ENCODE measurements around the gene REPS1. TPM values are rescaled to one million over a fixed set of nuclear protein-coding genes. Genes with fewer than 3 reads are reported as not detected.
"Not testable (repeated sequence)": the region's sequence is repeated elsewhere in the genome, so short reads cannot be mapped to it uniquely, and the experiment has no call there.

REPS1 gene
- total RNA-seq, 1 donor from 2014 or later = 58.8 TPM

- H3K9me3 Mint-ChIP-seq = peaks cover 5% of the 10 kb centered on the region
- POLR2A ChIA-PET = no interaction called here
- intact Hi-C loops (cut with micrococcal nuclease) = no loop called here
- H3K36me3 Mint-ChIP-seq (ENCODE audit: low read depth) = no peaks in the 10 kb centered on the region
- peaks cover 13% of the 10 kb centered on the region for H3K4me1 Mint-ChIP-seq
- CTCF ChIA-PET = no interaction called here
- no peak overlapping the region for H3K4me3 Mint-ChIP-seq
- no peaks in the 10 kb centered on the region for H3K27me3 Mint-ChIP-seq
- no peak for ATAC-seq (ENCODE audit: low read depth)
- no peak for DNase-seq
- H3K27ac Mint-ChIP-seq = no peak overlapping the region
- TF ChIP-seq, protein P1, sequence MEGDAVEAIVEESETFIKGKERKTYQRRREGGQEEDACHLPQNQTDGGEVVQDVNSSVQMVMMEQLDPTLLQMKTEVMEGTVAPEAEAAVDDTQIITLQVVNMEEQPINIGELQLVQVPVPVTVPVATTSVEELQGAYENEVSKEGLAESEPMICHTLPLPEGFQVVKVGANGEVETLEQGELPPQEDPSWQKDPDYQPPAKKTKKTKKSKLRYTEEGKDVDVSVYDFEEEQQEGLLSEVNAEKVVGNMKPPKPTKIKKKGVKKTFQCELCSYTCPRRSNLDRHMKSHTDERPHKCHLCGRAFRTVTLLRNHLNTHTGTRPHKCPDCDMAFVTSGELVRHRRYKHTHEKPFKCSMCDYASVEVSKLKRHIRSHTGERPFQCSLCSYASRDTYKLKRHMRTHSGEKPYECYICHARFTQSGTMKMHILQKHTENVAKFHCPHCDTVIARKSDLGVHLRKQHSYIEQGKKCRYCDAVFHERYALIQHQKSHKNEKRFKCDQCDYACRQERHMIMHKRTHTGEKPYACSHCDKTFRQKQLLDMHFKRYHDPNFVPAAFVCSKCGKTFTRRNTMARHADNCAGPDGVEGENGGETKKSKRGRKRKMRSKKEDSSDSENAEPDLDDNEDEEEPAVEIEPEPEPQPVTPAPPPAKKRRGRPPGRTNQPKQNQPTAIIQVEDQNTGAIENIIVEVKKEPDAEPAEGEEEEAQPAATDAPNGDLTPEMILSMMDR (IDR thresholded peaks at IDR 0.05) = no peak
These were observed 18.4 kb upstream of the REPS1 start for GRCh38 chr6:139006477-139006876.

- Mint-ChIP-seq H3K9me3 (peaks cover 5% of the 10 kb centered on the region), H3K4me1 (peaks cover 13% of the 10 kb centered on the region), H3K36me3 (ENCODE audit: low read depth) (no peaks in the 10 kb centered on the region), H3K4me3 (no peak overlapping the region), H3K27me3 (no peaks in the 10 kb centered on the region), H3K27ac (no peak overlapping the region)
- ChIA-PET POLR2A (no interaction called here), CTCF (no interaction called here)
- ATAC-seq (ENCODE audit: low read depth) (no peak), DNase-seq (no peak)
- TF ChIP-seq, protein P1 (IDR thresholded peaks at IDR 0.05) = no peak
- intact Hi-C loops (cut with micrococcal nuclease) = no loop called here
These were observed 15.7 kb upstream of the REPS1 start for GRCh38 chr6:139003751-139004150.

DNA sequence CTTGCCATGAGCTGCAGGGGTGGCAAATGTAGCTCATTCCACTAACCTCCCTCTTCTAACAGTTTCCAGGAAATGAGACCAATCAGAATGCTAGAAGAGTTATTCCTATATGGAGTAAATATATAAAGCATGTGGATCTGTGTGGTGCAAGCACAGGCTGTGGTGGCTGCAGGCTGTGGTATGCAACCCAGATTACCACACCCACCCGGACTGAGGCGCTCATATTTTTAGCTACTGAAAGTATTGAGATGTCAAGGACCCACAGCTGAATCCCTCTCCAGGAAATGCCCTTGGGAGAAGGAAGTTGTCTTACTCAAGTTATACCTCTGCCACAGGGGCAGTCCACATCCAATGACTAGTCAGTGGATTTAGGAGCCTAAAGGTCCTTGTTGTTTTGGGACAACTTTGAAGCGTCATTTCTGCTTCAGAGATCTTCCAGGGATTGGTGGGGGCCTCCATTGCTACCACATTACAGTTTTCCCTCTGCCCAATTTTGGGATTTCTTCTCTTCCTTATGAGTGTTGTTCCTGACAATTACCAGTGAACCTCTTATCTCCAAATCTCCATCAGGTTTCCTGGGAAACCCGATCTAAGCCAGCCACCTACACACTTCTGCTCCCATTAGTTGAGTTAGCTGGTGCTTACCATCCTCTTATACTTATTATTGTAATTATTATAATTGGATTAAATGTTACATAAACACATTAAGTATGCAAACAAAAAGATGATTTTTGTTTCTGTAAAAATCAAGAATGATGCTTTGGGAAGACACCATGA is 12.1 kb upstream of the REPS1 start:
- DNase-seq = no peak
- intact Hi-C loops (cut with micrococcal nuclease) = no loop called here
- ATAC-seq (ENCODE audit: low read depth) = no peak
- Mint-ChIP-seq H3K27ac (no peak overlapping the region), H3K9me3 (no peaks in the 10 kb centered on the region), H3K27me3 (no peaks in the 10 kb centered on the region), H3K4me3 (no peak overlapping the region), H3K4me1 (no peaks in the 10 kb centered on the region), H3K36me3 (ENCODE audit: low read depth) (no peaks in the 10 kb centered on the region)
- TF ChIP-seq, protein P1 (IDR thresholded peaks at IDR 0.05) = no peak
- CTCF ChIA-PET = no interaction called here
- POLR2A ChIA-PET = no interaction called here

GRCh38 chr6:138997136-138997535 is 9.1 kb upstream of the REPS1 start:
- Mint-ChIP-seq H3K4me1 (peaks cover 2% of the 10 kb centered on the region), H3K9me3 (peaks cover 3% of the 10 kb centered on the region), H3K4me3 (no peak overlapping the region), H3K27me3 (no peaks in the 10 kb centered on the region), H3K27ac (no peak overlapping the region), H3K36me3 (ENCODE audit: low read depth) (no peaks in the 10 kb centered on the region)
- intact Hi-C loops (cut with micrococcal nuclease) = no loop called here
- ChIA-PET CTCF (no interaction called here), POLR2A (no interaction called here)
- DNase-seq (no peak), ATAC-seq (ENCODE audit: low read depth) (no peak)
- TF ChIP-seq, protein P1 (IDR thresholded peaks at IDR 0.05) = no peak

- ChIA-PET CTCF (no interaction called here), POLR2A (no interaction called here)
- H3K9me3 Mint-ChIP-seq = peaks cover 3% of the 10 kb centered on the region
- H3K36me3 Mint-ChIP-seq (ENCODE audit: low read depth) = no peaks in the 10 kb centered on the region
- TF ChIP-seq, protein P1 (IDR thresholded peaks at IDR 0.05) = no peak
- ATAC-seq (ENCODE audit: low read depth) = no peak
- H3K27ac Mint-ChIP-seq = no peak overlapping the region
- peaks cover 2% of the 10 kb centered on the region for H3K4me1 Mint-ChIP-seq
- intact Hi-C loops (cut with micrococcal nuclease) = no loop called here
- H3K4me3 Mint-ChIP-seq = no peak overlapping the region
- H3K27me3 Mint-ChIP-seq = no peaks in the 10 kb centered on the region
- no peak for DNase-seq
These were observed 8.5 kb upstream of the REPS1 start for GRCh38 chr6:138996524-138996923.

DNA sequence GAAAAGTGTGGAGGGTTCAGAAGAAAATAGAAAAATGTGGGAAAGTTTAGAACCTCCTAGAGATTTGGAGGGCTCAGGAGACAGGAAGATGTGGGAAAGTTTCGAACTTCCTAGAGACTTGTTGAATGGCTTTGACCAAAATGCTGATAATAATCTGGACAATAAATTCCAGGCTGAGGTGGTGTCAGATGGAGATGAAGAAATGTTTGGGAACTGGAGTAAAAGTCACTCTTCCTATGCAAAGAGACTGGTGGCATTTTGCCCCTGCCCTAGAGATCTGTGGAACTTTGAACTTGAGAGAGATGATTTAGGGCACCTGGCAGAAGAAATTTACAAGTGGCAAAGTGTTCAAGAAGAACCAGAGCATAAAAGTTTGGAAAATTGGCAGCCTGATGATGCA is 5.4 kb upstream of the REPS1 start:
- intact Hi-C loops (cut with micrococcal nuclease) = not testable (repeated sequence)

GRCh38 chr6:138992965-138993364 is 4.9 kb upstream of the REPS1 start:
- H3K4me1 Mint-ChIP-seq; POLR2A ChIA-PET; H3K36me3 Mint-ChIP-seq (ENCODE audit: low read depth); H3K4me3 Mint-ChIP-seq; H3K9me3 Mint-ChIP-seq; ATAC-seq (ENCODE audit: low read depth); CTCF ChIA-PET; DNase-seq; intact Hi-C loops (cut with micrococcal nuclease); H3K27ac Mint-ChIP-seq; H3K27me3 Mint-ChIP-seq: not testable (repeated sequence)

More for the DNA sequence above, 5.4 kb upstream of the REPS1 start:
- H3K36me3 Mint-ChIP-seq (ENCODE audit: low read depth); H3K4me3 Mint-ChIP-seq; POLR2A ChIA-PET; DNase-seq; H3K9me3 Mint-ChIP-seq; H3K27ac Mint-ChIP-seq; CTCF ChIA-PET; H3K4me1 Mint-ChIP-seq; ATAC-seq (ENCODE audit: low read depth); H3K27me3 Mint-ChIP-seq: not testable (repeated sequence)
